Urinary bladder (tissue), 4 donors: ENCODE results near the gene BLNK. TPM values are rescaled to one million over a fixed set of nuclear protein-coding genes. Genes with fewer than 3 reads are reported as not detected.

Source experiments
- DNase-seq: peaks from one replicate; pipeline ENCODE4 v3.0.0-alpha.2; 2015; ENCODE audit errors: extremely low spot score
- H3K27ac ChIP-seq: one replicate; pipeline ENCODE4 v1.5.1; 2013; ENCODE audit warnings: low read depth, mild to moderate bottlenecking, moderate library complexity
- H3K36me3 ChIP-seq: one replicate; pipeline ENCODE4 v1.6.1; 2013; ENCODE audit warnings: mild to moderate bottlenecking, moderate library complexity; ENCODE audit not compliant: insufficient read depth
- H3K4me1 ChIP-seq: one replicate; pipeline ENCODE4 v1.6.1; 2013; ENCODE audit warnings: mild to moderate bottlenecking, moderate library complexity; ENCODE audit not compliant: insufficient read depth
- H3K4me3 ChIP-seq: one replicate; pipeline ENCODE4 v1.5.1; 2013; ENCODE audit warnings: low read depth, low read length
- WGBS: extraction: QIAGEN DNeasy Blood & Tissue Kit; methylation state at CpG from one replicate; pipeline ENCODE4 v1.1.7; 2013; 5-methylcytosine and 5-hydroxymethylcytosine counted together
- polyA plus RNA-seq: library from polyadenylated mRNA; stranded (reverse); fragments of 200-250 nt; gene quantifications from one replicate; pipeline ENCODE4 v1.2.3, GENCODE V29; 2013
- total RNA-seq: library from RNA; depleted of rRNA; stranded (reverse); fragments of >200 nt; gene quantifications from one replicate; pipeline ENCODE4 v1.2.3, GENCODE V29; 2014
- donor health status: healthy with polysubstance abuse.
- donor health status: healthy.

BLNK gene
- total and polyA plus RNA-seq, 2 donors, result 1.9 to 7.3 TPM

- no peak for DNase-seq
- H3K36me3 ChIP-seq, result no peaks in the 10 kb centered on the region
- H3K4me1 ChIP-seq, result no peaks in the 10 kb centered on the region
- H3K27ac ChIP-seq, result no peak overlapping the region
- 73% methylated on average over 3 of the region's 3 CpGs for WGBS
- no peak overlapping the region for H3K4me3 ChIP-seq
These were observed 7.8 kb upstream of the BLNK start for GRCh38 chr10:96279191-96279641.

GRCh38 chr10:96276831-96277230, 5.5 kb upstream of the BLNK start:
- no peak for DNase-seq
- H3K27ac ChIP-seq, result no peak overlapping the region
- no peaks in the 10 kb centered on the region for H3K36me3 ChIP-seq
- no peaks in the 10 kb centered on the region for H3K4me1 ChIP-seq
- 64% methylated on average over 1 of the region's 1 CpG for WGBS
- H3K4me3 ChIP-seq, result no peak overlapping the region

DNA sequence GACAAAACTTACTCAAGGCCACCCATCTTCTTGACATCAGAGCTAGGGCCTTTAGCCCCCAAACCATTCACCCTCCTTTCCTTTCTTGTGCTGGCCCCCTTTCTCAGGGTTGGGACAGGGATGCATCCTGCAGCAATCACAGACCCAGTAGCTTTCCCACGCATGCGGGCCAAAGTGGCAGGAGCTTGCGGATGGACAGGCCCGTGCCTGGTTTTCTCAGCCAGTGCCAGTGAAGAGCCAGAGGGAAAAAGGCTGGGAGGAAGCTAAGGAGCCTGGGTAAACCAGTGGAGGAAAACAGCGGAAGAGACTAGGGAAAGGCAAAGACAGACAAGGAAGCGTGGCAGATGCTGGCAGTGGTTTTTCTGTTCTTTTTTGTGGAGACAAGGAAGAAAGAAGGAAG, 5.1 kb upstream of the BLNK start:
- Histone ChIP-seq H3K4me1 (no peaks in the 10 kb centered on the region), H3K27ac (no peak overlapping the region), H3K4me3 (no peak overlapping the region), H3K36me3 (no peaks in the 10 kb centered on the region)
- no peak for DNase-seq
- WGBS, result 95% methylated on average over 6 of the region's 6 CpGs

- Histone ChIP-seq H3K4me1 (no peaks in the 10 kb centered on the region), H3K36me3 (no peaks in the 10 kb centered on the region), H3K27ac (no peak overlapping the region), H3K4me3 (no peak overlapping the region)
- no peak for DNase-seq
- 79% methylated on average over 2 of the region's 2 CpGs for WGBS
These were observed 4.5 kb upstream of the BLNK start for GRCh38 chr10:96275685-96276418.

DNA sequence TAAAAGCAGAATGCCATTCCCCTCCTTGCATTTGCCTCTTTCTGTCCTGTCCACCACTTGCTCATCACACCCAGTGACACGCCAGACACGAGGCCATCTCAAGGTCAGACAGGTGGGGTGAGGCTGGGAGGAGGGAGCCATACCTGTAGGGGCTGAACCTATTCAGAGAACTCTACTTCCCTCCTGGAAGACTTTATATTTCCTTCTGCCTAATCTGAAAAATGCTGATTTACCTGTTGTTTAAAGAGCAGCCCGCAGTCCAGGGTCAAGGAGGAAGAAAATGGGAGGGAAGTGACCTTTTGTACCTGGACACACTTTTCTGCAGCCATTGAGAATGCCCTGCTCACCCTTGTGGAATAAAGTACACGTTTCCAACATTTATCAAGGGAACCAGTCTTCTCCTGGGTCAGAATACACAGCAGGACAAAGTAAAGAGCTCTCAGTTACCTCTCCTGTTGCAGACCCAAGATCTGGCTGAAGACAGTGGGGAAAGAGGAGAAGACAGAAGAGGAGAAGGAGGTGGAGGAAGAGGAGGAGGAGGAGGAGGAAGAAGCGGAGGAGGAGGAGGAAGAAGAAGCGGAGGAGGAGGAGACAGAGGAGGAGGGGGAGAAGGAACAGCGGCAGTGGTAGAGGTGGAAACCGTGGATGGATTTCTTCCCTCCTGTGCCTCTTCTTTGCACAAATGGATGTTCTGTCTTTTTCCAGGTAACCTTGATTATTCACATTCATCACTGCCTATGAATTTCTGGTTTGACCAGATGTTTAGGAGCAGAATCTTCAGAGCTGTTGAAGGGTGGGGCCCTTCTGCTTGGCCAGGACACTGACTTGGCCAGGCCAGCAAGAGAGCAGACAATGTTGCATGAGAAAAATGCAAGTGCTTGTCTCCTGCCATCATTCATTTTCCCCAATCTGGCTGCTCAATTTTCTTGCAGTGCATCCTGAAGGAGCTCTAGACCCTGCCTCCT, 1.2 kb upstream of the BLNK start:
- no peak overlapping the region for H3K27ac ChIP-seq
- 81% methylated on average over 8 of the region's 8 CpGs for WGBS

GRCh38 chr10:96270571-96270970, 798 bp downstream of the BLNK start:
- no peak for DNase-seq
- Histone ChIP-seq H3K36me3 (no peaks in the 10 kb centered on the region), H3K27ac (no peak overlapping the region), H3K4me1 (no peaks in the 10 kb centered on the region), H3K4me3 (peak overlapping the region; percentile 5)
- 91% methylated on average over 2 of the region's 2 CpGs for WGBS

More for the DNA sequence above, 1.2 kb upstream of the BLNK start:
- H3K4me3 ChIP-seq, result no peak overlapping the region
- DNase-seq, result no peak
- no peaks in the 10 kb centered on the region for H3K36me3 ChIP-seq
- H3K4me1 ChIP-seq, result no peaks in the 10 kb centered on the region

- WGBS, result 80% methylated on average over 6 of the region's 6 CpGs
- Histone ChIP-seq H3K36me3 (no peaks in the 10 kb centered on the region), H3K4me3 (no peak overlapping the region)
These were observed 1.7 kb downstream of the BLNK start for GRCh38 chr10:96269438-96270300.

DNA sequence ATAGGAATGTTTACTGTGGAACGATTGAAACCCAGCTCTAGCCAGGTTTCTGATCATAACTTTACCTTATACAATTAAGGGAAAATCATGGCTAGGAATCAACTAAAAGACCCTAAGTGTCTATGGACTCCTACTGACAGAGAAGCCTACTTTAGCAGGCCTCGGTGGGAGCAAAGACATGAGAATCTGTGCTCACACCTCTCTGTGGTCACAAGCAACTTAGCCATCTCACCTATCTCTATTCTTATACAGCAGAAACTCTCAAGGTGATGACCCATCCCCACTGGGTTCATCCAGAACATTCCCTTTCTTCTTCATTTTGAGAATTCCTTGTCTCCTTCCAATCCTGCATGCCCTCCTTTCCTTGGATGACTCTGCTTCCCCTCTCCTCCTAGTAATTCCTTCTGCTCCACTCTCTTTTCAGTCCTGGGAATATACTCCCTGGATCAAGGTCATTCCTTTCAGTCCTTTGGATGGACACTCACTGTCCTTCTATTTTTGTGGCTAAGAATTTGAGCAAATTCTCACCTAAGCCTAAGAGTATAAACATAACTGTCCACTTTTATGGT, 2.9 kb downstream of the BLNK start:
- WGBS, result 81% methylated on average over 2 of the region's 2 CpGs
- no peaks in the 10 kb centered on the region for H3K4me1 ChIP-seq
- H3K27ac ChIP-seq, result no peak overlapping the region
- no peaks in the 10 kb centered on the region for H3K36me3 ChIP-seq
- H3K4me3 ChIP-seq, result no peak overlapping the region
- DNase-seq, result no peak

More at GRCh38 chr10:96269438-96270300, 1.7 kb downstream of the BLNK start:
- H3K4me1 ChIP-seq, result no peaks in the 10 kb centered on the region
- no peak overlapping the region for H3K27ac ChIP-seq
- DNase-seq, result no peak

- Histone ChIP-seq H3K4me1 (no peaks in the 10 kb centered on the region), H3K27ac (no peak overlapping the region), H3K4me3 (no peak overlapping the region), H3K36me3 (no peaks in the 10 kb centered on the region)
- DNase-seq, result no peak
- 83% methylated on average over 4 of the region's 4 CpGs for WGBS
These were observed 4.1 kb downstream of the BLNK start for GRCh38 chr10:96267234-96267705.

- no peak for DNase-seq
- H3K36me3 ChIP-seq, result no peaks in the 10 kb centered on the region
- H3K27ac ChIP-seq, result no peak overlapping the region
- WGBS, result 73% methylated on average over 6 of the region's 6 CpGs
- H3K4me1 ChIP-seq, result no peaks in the 10 kb centered on the region
- no peak overlapping the region for H3K4me3 ChIP-seq
These were observed 5.1 kb downstream of the BLNK start for GRCh38 chr10:96266118-96266770.

DNA sequence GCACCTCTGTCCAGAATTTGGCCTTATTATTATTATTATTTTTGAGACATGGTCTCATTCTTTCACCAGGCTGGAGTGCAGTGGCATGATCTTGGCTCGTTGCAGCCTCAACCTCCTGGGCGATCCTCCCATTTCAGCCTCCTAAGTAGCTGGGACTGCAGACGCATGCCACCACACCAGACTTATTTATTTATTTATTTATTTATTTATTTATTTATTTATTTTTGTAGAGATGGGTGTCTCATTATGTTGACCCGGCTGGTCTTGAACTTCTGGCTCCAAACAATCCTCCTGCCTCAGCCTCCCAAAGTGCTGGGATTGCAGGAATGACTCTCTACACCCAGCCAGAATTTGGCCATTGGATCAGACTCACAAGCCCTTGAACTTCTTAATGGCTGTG, 6.4 kb downstream of the BLNK start:
- Histone ChIP-seq H3K4me1 (no peaks in the 10 kb centered on the region), H3K36me3 (no peaks in the 10 kb centered on the region), H3K4me3 (no peak overlapping the region), H3K27ac (no peak overlapping the region)
- WGBS, result 89% methylated on average over 4 of the region's 4 CpGs
- no peak for DNase-seq

DNA sequence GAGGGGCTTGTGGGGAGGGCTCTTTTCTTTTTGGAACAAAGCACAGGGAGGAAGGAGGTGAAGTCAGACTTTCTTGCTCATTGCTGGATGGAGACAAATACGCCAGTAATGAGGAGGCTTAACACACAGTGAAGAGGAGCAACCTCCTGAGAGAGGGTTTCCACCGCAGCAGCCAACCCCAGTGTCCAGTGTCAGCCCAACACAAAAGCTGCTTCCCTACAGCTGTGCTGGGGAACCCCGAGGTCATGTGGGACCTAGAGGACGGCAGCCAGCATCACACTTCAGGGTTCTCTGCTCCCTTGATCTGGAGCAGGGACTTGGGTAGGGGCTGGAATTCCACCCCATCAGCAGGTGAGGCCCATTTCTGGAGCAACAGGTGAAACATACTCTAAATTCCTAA, 7.7 kb downstream of the BLNK start:
- Histone ChIP-seq H3K27ac (no peak overlapping the region), H3K4me3 (no peak overlapping the region), H3K36me3 (no peaks in the 10 kb centered on the region), H3K4me1 (no peaks in the 10 kb centered on the region)
- 87% methylated on average over 4 of the region's 4 CpGs for WGBS
- no peak for DNase-seq
